T1000 (cell line): ENCODE measurements around the gene EZR.
A peak's percentile ranks its signal among the peaks of the same experiment; 100 is the strongest.

Experiments
- DNase-seq: peaks from one replicate; lab custom pipeline; 2025; ENCODE audit warnings: mixed read lengths; lab: John Stamatoyannopoulos, UW

Gene EZR

GRCh38 chr6:158819213-158819976 is at the start of gene EZR:
TSS of gene EZR (minus strand) at chr6:158819368. CDS start at chr6:158818093, 1,275 bp downstream.
- peak; percentile 34 for DNase-seq

DNA sequence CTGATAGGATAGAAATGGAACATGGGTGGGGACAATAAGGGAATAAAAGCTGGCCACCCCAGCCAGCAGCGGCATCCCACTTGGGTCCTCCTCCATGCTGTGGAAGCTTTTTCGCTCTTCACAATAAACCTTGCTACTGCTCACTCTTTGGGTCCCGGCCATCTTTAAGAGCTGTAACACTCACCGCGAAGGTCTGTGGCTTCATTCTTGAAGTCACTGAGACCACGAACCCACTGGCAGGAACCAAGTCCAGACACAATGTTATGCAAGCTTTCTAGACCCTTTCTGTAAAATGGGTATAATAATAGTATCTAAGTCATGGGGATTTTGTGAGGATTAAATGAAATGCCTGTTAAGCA is 48.9 kb upstream of the EZR start:
- no peak for DNase-seq

DNA sequence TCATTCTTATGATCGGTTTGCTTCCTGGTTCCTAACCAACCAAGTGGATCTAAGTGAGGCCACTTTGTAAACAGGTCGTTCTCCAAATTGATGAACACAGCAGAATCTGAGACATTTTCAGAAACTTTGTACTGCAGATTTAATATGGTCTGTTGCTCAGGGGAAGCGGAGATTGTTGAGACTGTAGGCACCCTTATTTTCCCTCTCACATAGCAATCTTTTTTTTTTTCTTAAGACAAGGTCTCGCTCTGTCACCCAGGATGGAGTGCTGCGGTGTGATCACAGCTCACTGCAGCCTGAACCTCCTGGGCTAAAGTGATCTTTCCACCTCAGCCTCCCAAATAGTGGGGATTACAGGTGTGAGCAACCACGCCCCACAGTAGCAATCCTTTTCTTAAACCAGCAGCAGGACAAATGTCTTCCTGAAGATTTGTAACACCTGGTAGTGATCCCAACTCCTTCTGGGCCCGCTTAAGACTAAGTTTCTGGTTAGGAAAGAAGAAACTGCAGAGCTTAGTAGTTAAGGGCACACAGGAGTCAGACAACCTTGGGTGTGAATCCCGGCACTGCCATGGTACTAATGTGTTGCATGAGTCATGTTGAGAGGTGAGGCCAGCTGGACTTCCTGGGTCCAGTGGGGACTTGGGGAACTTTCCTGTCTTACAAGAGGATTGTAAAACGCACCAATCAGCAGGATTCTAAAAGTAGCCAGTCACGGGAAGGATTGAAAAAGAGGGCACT is 48.4 kb upstream of the EZR start:
- no peak for DNase-seq

- no peak for DNase-seq
These were observed 46.6 kb upstream of the EZR start for GRCh38 chr6:158865769-158866168.

DNA sequence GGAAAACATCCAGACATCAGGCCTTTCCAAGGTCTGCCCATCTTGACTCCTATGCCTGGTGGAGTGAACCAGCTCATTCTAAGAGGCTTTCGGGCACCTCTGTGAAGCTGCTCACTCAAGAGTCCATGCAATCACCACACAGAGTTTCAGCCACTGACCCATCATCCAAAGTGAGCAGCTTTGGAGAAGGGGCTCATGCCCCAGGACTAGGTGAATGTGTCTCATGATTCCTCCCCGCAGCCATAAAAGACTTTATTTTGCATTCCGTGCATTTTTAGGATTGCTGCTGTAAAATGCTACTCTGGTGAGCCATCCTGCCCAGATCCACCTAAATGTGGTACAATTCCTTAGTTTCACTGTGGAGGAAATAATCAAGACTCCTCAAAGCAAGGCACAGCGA is 44.5 kb upstream of the EZR start:
- DNase-seq, result no peak

DNA sequence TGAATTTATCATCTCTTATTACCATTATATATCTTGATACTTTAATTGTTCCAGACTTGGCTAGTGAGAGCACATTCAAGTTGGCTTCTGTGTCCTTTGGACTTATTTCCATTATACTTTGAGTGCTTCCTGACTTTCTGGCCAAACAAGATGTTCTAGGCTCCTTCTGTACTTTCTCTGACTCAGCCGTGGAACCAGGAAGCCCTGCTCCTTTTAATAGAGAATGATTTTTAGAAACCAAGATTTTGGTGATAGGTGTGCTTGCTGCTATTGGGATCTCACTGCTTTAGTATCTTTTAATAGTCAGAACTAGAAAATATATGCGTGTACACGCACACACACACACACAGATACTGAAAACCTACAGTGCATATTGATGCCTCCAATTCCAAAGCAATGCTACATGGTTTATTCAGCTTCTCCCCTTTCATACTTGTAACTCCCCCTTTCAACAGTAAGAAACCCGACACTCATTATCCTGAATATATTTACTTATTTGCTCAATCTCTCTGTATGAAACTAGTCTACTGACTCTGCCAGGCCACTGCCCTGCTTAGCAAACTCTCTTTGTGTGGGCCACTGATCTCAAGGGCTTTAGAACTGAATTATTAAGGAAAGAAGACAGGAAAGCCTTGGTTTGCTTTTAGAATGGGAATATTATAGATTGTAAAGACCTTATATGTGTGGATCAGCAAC is 42.7 kb upstream of the EZR start:
- no peak for DNase-seq

DNA sequence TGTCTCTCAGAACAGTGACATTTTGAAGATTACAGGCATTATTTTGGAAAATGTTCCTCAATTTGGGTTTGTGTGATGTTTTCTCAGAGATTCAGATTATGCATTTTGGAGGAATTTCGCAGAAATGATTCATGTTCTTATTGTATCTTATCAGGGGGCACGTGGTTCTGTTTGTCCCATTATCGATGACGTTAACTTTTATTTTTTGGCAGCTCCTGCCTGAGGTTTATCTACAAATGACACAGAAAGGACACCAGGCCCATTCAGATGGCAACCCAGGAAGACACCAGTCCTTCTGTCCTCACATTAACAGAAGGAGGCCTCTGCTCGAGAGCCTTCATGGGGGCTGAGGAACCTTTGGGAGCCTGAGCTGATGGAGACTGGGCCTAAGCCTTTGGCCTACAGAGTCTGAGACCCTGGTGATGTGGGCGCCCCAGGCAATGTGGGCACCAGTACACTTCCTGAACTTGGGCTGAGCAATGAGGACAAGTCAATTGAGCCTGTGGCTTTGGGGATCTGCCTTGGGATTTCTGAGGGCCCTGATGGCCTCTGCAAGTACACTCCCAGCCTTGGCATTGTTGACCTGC is 41.2 kb upstream of the EZR start:
- no peak for DNase-seq

- DNase-seq, result no peak
These were observed 37.1 kb upstream of the EZR start for GRCh38 chr6:158856261-158856660.

- no peak for DNase-seq
These were observed 35.3 kb upstream of the EZR start for GRCh38 chr6:158854214-158855101.

DNA sequence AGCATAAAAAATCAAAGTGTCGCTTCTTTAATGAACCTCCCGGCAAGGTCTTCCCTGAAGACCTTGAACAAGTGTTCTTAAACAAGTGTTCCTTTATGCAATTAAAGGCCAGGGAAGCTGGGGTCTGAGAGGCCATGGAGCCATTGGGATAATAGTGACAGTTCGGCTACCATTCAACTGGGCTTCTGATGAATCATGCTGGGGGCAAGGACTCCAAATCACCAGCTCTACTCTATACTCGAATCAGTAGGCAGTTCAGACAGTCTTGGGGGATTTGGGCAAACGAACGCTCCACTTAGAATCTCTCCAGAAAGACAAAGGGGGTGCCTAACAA is 34.7 kb upstream of the EZR start:
- DNase-seq, result no peak

DNA sequence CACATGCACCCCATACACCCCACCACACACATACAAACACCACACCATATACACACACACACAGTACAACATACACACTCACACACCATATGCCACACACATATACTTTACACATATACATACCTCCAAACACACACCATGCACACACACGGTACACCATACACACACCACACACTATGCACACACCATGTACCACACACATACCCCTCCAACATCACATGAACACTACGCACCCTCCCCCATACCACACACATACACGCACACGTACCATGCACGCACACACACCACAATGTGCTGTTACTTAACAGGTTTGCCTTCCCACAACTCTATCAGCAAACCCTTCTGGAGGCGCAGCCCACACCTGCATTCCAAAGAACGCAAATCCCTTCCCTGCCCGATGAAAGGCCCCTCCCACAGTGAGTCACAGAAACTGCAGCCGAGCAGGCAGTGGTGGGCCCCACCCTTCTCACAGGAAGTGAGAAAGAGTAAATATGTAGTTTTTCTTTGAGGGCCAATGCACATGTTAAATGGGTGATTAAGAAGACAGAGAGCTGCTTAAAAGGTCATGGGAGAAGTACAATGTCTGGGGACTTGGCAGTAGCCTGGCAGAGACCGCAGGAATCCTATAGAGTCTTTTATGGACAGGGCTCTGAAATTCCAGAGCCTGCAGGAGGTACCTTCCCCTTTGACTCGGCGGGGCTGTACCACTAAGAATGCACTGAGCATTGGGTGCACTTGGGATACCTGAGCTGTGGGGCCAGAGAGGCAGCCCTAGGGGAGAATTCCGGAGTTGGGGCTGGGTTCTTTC is 34.1 kb upstream of the EZR start:
- DNase-seq, result peak; percentile 64

DNA sequence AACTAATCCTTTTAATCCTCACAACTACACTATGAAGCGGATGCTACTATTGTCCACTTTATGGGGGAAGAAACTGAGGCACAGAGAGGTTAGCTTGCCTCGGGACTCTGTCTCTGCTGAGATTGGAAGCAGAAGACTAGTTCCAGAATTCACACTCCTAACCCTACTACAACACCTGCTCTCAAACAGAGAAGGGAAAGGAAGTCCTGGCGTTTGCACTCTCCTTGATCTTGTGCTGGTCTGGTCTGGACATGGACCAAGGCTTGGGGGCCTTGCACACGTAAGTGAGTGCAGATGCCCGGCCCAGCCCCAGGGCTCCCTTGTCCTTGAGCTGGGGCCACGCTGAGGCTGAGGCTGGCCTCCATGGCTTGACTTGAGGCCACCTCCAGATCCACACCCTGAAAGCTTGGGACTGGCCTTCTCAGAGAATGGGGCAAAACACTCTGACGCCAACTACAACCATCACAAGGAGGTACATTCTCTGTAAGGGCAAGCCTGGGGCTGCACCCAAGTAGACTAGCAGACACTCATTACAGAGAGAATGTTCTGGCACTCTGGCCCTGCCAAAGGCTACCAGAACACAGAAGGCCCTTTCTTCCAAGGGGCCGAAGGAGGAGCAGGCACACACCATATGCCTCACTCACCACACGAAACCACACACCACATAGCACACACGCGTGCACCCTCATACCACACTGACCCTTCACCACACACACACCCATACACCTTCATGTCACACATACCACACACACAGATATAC is 33.3 kb upstream of the EZR start:
- no peak for DNase-seq

DNA sequence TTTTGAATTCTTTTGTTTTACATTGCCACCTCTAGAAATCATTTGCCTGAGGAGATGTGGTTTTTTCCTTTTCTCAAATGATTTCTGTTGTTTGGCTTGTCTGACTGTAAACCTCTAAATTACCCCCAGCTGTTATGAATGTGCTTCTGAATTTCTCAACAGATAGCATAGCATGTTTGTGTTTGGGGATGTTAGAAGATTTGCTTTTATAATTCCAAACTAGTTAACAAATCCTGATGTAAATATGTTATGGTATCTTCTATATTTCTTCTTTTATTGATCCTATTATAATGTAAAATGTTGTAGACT is 31.6 kb upstream of the EZR start:
- no peak for DNase-seq

DNA sequence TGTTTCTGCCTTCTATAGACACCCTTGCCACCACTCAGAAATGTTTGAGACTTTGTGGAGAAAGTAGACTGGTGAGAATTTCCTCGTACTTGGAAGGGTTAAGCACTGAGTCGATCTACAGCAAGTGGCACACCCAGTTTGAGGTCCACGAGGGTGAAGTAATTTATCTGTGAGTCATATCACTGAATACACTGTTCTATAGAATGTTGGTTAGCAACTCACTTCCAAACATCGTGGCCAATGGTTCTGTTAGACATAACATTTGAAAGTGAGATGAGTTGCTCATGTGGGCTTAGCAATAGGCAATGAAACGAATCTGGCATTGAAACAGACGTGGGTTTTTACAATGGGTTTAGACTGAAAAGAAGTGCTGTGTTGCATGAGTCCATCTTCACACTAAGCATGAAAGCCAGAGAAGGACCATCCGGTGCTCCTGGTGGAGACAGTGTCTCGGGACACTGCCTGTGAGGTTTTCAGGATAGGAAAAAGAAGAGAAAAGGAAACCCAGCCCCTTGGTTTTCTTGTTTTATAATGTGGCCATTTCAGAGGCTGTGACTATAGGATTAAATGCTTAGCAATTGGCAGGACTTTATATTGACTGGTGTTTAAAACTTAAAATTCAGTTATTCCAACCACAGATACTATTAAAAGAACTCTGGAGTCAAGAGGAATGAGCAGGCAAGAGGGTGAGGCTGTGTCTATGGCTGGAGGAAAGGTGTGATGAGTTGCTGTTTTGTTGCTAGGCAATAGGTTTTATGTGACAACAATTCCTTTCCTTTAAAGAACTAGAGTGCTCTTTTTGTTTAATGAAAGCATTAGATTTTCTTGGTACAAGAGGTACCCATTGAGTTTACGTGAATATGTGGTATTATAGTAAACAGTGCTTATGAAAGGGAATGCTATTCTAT is 31.0 kb upstream of the EZR start:
- peak; percentile 32 for DNase-seq

- DNase-seq, result no peak
These were observed 29.3 kb upstream of the EZR start for GRCh38 chr6:158848490-158848895.

GRCh38 chr6:158847786-158848185 is 28.6 kb upstream of the EZR start:
- DNase-seq, result no peak

DNA sequence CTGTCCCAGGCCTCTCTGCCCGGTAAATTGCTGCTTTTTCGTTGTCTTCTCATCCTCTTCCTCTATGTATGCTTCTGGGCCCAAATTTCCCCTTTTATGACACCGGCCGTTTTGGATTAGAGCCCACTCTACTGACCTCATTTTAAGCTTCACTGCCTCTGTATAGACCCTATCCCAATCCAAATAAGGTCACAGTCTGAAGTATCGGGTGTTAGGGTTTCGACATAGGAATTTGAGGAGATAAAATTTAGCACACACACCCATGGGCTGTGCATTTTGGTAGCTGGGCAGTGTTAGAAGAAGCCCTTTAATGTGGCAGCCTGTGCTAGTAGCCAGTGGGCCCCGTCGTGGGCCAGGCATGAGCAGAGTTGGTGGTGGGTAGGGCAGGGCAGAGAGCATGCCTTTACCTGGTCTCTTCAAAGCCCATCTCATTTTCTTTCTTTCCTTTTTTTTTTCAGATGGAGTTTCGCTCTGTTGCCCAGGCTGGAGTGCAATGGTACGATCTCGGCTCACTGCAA is 27.9 kb upstream of the EZR start:
- DNase-seq, result no peak

GRCh38 chr6:158843751-158844683 is 24.8 kb upstream of the EZR start:
- no peak for DNase-seq
